HG03442 (cell line): ENCODE measurements around the gene PTPDC1.
"Not testable (repeated sequence)": the region's sequence is repeated elsewhere in the genome, so short reads cannot be mapped to it uniquely, and the experiment has no call there.

Experiments
- ATAC-seq: cut with Tn5 transposase; IDR thresholded peaks from one replicate; pipeline ENCODE4 v1.9.1; 2021; ENCODE audit warnings: mild to moderate bottlenecking, moderate library complexity; ENCODE audit not compliant: unreplicated experiment

The PTPDC1 gene

DNA sequence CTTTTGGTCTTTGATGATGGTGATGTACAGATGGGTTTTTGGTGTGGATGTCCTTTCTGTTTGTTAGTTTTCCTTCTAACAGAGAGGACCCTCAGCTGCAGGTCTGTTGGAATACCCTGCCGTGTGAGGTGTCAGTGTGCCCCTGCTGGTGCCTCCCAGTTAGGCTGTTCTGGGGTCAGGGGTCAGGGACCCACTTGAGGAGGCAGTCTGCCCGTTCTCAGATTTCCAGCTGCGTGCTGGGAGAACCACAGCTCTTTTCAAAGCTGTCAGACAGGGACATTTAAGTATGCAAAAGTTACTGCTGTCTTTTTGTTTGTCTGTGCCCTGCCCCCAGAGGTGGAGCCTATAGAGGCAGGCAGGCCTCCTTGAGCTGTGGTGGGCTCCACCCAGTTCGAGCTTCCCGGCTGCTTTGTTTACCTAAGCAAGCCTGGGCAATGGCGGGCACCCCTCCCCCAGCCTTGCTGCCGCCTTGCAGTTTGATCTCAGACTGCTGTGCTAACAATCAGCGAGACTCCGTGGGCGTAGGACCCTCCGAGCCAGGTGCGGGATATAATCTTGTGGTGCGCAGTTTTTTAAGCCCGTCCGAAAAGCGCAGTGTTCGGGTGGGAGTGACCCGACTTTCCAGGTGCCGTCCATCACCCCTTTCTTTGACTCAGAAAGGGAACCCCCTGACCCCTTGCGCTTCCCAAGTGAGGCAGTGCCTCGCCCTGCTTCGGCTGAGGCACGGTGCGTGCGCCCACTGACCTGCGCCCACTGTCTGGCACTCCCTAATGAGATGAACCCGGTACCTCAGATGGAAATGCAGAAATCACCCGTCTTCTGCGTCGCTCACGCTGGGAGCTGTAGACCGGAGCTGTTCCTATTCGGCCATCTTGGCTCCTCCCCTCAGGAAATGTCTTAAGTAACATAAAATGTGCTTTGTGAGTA, 10.2 kb downstream of the PTPDC1 start:
- not testable (repeated sequence) for ATAC-seq

GRCh38 chr9:94096819-94097577, 12.7 kb downstream of the PTPDC1 start:
- no peak for ATAC-seq

DNA sequence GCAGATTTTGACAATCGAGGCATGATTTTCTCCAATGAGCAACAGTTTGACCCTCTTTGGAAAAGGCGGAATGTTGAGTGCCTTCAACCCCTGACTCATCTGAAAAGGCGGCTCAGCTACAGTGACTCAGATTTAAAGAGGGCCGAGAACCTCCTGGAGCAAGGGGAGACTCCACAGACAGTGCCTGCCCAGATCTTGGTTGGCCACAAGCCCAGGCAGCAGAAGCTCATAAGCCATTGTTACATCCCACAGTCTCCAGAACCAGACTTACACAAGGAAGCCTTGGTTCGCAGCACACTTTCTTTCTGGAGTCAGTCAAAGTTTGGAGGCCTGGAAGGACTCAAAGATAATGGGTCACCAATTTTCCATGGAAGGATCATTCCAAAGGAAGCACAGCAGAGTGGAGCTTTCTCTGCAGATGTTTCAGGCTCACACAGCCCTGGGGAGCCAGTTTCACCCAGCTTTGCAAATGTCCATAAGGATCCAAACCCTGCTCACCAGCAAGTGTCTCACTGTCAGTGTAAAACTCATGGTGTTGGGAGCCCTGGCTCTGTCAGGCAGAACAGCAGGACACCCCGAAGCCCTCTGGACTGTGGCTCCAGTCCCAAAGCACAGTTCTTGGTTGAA, 13.6 kb downstream of the PTPDC1 start:
- ATAC-seq, result no peak

DNA sequence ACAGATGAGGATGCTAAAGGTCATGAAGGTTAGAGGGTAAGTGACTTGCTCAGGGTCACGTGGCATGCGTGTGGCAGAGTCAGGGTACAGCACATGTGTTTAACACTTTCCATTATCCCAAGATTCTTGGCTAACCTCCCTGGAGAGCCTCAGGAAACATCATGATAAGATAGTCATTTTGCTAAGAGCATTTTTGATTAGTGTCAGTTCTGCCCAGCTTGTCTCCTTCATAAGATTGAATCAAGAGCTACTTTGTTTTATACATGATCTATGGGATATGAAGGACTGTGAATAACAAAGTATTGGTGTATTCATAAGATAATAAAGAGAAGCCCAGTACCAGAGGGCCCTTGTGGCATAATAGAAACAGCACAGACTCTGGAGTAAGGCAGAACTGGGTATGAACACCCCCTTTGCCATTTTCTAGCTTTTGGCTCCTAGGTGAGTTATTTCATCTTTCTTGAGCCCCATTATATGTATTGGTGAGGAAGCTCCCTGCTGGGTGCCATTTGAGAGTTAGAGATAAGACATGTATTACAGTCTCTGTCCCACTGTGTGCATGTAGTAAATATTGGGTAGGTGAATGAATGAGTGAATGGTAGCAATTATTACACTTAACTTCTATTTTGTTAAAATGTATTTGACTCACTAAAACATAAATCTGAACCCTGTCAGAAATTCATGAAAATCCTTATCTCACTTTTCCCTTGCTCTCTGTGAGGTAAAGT, 16.1 kb downstream of the PTPDC1 start:
- ATAC-seq, result no peak

GRCh38 chr9:94101162-94101853, 17.0 kb downstream of the PTPDC1 start:
- ATAC-seq, result no peak

GRCh38 chr9:94108584-94108983, 24.3 kb downstream of the PTPDC1 start:
- ATAC-seq, result no peak

- ATAC-seq, result no peak
These were observed 26.6 kb downstream of the PTPDC1 start for GRCh38 chr9:94110821-94111252.

GRCh38 chr9:94111446-94111845, 27.2 kb downstream of the PTPDC1 start:
- no peak for ATAC-seq

- no peak for ATAC-seq
These were observed 28.6 kb downstream of the PTPDC1 start for GRCh38 chr9:94112716-94113465.

- ATAC-seq, result not testable (repeated sequence)
These were observed 35.8 kb downstream of the PTPDC1 start for GRCh38 chr9:94120088-94120487.

DNA sequence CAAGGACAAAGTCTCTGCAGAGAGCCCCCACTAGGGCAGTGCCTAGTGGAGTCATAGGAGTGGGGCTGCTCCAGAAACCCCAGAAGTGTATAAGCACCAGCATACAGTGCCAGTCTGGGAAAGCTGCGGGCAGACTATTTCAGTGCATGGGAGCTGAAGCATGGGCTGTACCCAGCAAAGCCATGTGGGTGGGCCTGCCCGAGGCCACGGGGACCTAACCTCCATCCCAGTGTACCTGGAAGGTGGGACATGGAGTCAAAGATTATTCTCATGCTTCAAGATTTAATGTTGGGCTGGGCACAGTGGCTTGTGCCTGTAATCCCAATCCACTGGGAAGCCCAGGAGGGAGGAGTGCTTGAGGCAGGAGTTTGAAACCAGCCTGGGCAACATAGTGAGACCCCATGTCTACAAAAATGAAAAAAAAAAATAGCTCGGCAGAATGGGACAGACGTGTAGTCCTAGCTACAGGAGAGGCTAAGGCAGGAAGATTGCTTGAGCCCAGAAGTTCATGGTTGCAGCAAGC, 36.7 kb downstream of the PTPDC1 start:
- no peak for ATAC-seq

- ATAC-seq, result no peak
These were observed 42.6 kb downstream of the PTPDC1 start for GRCh38 chr9:94126844-94127243.

GRCh38 chr9:94127806-94128205, 43.5 kb downstream of the PTPDC1 start:
- no peak for ATAC-seq

GRCh38 chr9:94128580-94128979, 44.3 kb downstream of the PTPDC1 start:
- ATAC-seq, result no peak

DNA sequence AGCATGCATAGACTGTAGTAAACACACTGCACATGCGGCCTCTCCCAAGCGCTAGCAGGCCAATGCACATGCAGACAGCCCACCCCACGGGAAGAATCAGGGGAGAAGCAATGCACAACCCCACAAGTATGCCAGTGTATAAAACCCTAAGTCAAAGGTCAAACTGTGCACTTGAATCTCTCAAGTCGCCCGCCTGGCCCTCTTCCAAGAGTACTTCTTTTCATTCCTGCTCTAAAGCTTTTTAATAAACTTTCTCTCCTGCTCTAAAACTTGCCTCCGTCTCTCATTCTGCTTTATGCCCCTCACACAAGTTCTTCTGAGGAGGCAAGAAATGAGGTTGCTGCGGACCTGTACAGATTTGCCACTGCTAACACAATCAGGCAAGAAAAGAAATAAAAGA, 50.4 kb downstream of the PTPDC1 start:
- no peak for ATAC-seq

DNA sequence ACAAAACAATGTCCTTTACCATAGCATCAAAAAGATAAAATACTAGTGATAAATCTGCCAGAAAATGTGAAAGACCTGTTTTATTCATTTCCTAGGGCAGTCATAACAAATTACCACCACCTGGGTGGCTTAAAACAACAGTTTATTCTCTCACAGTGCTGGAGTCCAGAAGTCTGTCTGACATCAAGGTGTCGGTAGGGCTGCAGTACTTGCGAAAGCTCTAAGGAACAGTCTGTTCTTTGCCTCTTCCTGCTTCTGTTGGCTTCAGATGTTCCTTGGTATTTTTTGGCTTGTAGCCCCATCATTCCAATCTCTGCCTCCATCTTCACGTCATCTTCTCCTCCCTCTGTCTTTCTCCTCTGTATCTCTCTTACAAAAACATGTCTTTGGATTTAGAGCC, 51.0 kb downstream of the PTPDC1 start:
- ATAC-seq, result no peak

DNA sequence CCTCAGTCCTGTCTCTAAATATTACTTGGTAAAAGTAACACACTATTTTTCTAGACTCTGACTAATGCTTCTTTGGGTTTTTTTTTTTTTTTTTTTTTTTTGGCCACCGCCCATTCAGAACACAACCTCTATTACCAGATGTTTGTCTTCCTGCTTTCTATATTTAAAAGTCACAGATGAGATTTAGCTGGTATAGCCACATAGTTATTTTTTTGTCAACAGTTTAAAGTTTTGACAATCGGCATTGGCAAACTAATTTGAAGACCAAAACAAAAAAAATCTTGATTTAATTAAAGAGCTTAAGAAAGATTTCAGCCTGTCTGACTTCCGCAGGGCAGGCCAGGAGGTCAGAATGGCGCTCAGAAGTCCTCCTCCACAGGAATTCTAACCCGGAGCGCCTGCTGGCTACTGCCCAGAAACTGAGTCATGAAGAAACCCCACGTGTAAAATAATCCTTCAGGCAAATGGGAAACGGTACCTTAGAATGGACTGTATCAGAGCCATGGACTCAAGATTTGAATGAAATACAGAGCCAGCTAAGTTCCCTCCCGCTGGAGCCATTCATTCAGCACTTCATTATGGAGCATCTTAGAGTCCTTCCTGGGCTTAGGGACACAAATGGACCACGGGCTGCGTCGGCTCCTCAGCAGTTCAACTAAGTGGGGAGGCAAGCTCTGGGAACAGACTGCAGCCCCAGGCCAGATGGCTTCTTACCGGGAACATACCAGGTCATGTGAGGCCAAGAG, 55.6 kb downstream of the PTPDC1 start:
- ATAC-seq, result no peak

DNA sequence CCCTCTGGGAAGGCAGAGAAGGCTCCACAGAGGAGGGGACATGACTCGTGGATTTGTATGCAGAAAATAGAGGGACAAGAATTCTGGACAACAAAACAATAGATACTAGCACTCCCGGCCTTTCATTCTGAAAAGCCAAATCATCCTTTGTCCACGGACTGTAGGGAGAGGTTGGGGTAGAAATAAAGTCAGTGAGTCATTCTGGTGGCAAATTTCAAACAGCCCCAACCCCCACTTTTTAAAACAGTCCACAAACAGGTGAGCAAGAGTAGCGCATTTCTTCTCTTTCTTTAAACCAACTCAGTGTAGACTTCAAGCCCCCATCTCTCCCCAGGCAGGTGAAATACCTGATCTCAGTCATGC, 56.1 kb downstream of the PTPDC1 start:
- ATAC-seq, result no peak
